ENCODE data around the gene RPL28. TPM values are rescaled to one million over a fixed set of nuclear protein-coding genes. Genes with fewer than 3 reads are reported as not detected.

Gene RPL28
- polyA plus RNA-seq, 3 donors, result 888 to 2,238 (median 2,131) TPM

DNA sequence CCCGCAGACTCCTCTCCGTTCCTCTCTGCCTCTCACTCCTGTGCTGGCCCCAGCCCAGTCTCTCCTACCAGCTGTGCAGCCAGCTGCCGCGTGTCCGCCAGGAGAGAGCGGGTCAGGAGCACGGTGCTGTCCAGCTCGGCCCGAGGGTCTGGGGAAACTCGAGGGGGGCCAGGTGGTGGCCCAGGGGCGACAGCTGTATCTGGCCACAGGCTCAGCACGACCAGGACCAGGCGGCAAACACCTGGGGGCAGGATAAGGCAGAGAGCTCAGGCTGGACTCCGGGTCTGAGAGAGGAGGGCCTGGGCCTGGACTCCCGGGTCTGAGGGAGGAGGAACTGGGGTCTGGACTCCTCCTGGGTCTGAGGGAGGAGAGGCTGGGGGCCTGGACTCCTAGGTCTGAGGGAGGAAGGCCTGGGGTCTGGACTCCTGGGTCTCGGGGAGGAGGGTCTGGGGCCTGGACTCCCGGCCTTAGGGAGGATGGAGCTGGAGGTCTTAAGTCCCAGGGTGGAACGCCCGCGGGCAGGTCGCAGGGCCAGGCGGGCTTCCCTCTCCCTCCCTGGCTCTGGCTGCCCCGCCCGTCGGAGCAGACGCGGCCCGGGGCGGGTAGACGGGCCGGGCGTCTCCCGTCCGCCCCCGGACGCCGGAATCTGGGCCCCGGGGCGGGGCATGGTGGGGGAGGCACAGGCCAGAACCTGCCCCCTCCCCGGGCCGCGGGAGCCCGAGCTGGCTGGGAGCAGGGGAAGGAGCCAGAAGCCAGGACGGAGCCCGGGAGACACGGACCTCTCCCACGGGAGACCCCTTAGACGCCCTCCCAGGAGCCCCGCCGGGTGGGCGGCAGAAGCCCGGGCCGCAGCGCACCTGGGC is 16.8 kb upstream of the RPL28 start:
- no peak overlapping the region for H3K27ac ChIP-seq (ENCODE audit: low read depth, low read length)

DNA sequence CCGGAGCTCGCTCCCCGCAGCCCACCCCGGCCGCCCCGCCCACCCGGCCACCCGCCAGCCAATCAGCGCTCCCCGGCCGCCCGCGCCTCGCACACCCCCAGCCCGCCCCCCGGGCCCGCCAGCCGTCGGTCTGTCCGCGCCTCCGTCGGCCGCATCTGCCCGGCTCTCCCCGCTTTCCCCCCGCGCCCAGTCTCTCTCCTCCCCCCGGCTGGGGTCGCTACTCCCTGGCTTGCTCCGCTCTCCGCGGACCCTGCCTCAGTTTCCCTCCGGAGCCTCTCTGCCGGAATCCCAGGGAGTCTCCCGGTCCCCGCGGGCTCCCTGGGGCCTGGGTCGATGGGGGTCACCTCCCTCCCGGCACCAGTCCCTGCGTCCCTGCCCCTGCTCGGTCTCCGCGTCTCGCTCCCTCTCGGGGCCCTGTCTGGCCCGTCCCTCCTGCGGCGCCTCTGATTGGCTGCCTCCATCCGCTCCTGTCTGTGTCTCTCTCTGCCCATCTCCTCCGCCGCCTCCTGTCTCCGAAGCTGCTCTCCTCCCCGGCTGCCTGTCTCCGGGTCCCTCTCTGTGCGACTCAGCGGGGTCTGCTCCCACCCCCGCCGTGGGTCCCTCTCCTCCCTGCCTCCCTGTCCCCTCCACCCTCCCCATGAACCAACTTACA is 16.0 kb upstream of the RPL28 start:
- H3K27ac ChIP-seq (ENCODE audit: low read depth, low read length), result no peak overlapping the region

More for the DNA sequence above, 16.8 kb upstream of the RPL28 start:
- WGBS, 3 donors, result 13 to 21% (median 14%) methylated on average over 26 to 52 of the region's 54 CpGs

GRCh38 chr19:55370305-55370988 is 15.3 kb upstream of the RPL28 start, which contains the start of gene IL11:
IL11 (minus strand) TSS chr19:55370463; CDS start chr19:55370310, 153 bp downstream.
- no peak within 1 kb of the TSS for H3K27ac ChIP-seq (ENCODE audit: low read depth, low read length)
- 4 to 9% (median 8%) methylated on average over 32 of the region's 32 CpGs for WGBS, 3 donors

More for the DNA sequence above, 16.0 kb upstream of the RPL28 start:
- WGBS, 3 donors, result 1 to 2% (median 2%) methylated on average over 27 to 58 of the region's 59 CpGs

- H3K27ac ChIP-seq (ENCODE audit: low read depth, low read length), result no peak overlapping the region
- WGBS, 3 donors, result 33 to 39% (median 38%) methylated on average over 24 of the region's 24 CpGs
These were observed 13.2 kb upstream of the RPL28 start for GRCh38 chr19:55372316-55373081.

DNA sequence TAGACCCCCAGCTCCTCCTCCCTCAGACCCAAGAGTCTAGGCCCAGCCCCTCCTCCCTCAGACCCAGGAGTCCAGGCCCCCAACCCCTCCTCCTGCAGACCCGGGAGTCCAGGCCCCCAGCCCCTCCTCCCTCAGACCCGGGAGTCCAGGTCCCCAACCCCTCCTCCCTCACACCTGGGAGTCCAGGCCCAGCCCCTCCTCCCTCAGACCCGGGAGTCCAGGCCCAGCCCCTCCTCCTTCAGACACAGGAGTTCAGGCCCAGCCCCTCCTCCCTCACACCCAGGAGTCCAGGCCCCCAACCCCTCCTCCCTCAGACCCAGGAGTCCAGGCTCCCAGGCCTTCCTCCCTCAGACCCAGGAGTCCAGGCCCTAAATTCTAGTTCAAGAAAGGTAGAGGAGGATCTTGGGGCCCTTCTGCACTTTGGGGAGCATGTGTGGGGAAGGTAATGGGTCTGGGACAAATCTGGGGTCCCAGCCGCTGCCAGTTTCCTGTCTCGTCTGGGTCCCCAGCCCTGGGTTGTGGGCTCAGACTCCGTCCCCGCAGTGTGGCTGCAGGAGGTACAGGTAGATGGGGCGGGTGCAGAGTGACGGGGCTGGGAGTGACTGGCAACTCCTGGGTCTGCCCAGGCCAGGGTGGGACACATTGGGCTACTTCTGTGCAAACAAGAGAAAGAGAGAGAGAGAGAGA is 12.3 kb upstream of the RPL28 start:
- 43 to 61% (median 56%) methylated on average over 9 of the region's 9 CpGs for WGBS, 3 donors
- H3K27ac ChIP-seq (ENCODE audit: low read depth, low read length), result no peak overlapping the region

- no peak overlapping the region for H3K27ac ChIP-seq (ENCODE audit: low read depth, low read length)
- WGBS, 3 donors, result 6 to 15% (median 12%) methylated on average over 23 to 31 of the region's 31 CpGs
These were observed 11.6 kb upstream of the RPL28 start for GRCh38 chr19:55373993-55374757.

GRCh38 chr19:55376241-55376933 is 9.3 kb upstream of the RPL28 start, which contains the start of gene TMEM190:
TMEM190 (plus strand) TSS chr19:55376826; CDS start chr19:55376854, 28 bp downstream.
- WGBS, 3 donors, result 26 to 55% (median 52%) methylated on average over 21 of the region's 21 CpGs
- no peak within 1 kb of the TSS for H3K27ac ChIP-seq (ENCODE audit: low read depth, low read length)

DNA sequence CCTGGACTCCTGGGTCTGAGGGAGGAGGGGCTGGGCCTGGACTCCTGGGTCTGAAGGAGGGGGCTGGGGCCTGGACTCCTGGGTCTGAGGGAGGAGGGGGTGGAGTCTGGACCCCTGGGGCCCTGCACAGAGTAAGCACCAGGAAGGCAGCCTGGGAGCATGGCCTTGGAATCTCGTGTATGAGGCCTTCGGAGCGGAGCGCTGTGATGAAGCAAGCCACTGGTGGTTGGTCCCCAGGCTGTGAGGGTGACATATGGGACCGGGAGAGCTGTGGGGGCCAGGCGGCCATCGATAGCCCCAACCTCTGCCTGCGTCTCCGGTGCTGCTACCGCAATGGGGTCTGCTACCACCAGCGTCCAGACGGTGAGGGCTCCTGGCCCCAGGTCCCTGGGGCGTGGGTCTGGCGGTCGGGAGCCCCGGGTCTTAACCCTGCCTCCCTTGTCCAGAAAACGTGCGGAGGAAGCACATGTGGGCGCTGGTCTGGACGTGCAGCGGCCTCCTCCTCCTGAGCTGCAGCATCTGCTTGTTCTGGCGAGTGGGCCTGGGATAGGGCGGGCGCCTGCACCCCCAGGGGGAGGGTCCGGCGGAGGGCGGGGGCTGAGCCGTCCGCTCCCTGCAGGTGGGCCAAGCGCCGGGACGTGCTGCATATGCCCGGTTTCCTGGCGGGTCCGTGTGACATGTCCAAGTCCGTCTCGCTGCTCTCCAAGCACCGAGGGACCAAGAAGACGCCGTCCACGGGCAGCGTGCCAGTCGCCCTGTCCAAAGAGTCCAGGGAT is 8.2 kb upstream of the RPL28 start:
- WGBS, 3 donors, result 23 to 29% (median 25%) methylated on average over 39 to 43 of the region's 43 CpGs
- H3K27ac ChIP-seq (ENCODE audit: low read depth, low read length), result no peak overlapping the region

DNA sequence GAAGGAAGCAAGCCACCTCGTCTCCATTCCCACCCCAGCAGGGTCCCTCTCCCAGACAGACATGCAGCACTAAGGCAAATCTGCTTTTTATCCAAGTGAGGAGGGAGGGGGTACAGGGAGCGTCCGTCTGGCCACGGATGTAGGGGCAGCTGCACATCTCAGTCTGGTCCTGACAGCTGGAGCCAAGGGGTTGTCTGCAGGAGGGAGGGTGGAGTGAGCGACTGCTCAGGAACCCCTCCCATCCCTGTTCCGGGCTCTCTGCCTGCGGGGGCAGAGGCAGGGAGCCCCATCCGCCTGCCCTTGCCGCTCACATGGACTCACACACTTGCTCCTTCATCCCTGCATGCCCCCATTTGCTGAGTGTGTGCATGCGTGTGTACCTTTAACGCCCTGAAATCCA is 6.6 kb upstream of the RPL28 start:
- 73 to 89% (median 81%) methylated on average over 8 to 11 of the region's 11 CpGs for WGBS, 3 donors
- no peak overlapping the region for H3K27ac ChIP-seq (ENCODE audit: low read depth, low read length)

DNA sequence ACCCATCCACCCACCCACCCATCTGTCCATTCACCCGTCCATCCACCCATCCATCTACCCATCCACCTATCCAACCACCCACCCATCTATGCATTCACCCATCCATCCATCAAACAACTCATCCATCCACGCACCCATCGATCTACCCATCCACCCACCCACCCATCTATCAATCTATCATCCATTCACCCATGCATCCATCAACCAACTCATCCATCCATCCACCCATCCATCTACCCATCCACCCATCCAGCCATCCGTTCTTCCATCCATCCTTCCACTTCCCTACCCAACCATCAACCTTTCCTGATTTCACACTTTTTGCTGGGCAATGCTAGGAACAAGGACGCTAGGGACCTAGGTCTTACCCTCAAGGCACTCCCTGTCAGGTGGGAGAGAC is 3.7 kb upstream of the RPL28 start:
- no peak overlapping the region for H3K27ac ChIP-seq (ENCODE audit: low read depth, low read length)
- WGBS, 3 donors, result 97 to 100% (median 98%) methylated on average over 5 of the region's 5 CpGs

DNA sequence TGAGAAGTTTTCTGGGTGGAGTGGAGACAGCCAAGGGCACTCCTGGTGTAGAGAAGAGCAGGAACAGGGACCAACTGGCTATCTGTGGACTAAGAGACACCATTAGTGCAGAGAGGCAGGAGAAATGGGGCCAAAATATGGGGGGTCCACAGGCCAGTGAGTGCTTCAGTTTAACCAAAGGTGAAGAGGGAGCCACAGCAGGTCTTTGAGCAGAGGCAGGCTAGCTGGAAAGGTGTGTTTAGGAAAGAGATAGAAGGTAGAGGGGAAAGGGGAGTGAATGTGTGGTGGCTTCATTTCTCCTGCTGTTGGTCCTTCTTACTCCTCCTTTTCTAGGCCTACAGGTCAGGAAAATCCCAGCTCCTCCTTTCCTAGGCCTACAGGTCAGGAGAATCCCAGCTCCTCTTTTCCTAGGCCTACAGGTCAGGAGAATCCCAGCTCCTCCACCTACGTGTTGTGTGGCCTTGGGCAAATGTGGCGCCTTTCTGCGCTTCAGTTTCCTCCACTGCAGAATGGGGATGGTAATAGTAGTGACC is 3.1 kb upstream of the RPL28 start:
- 88 to 100% (median 97%) methylated on average over 3 of the region's 3 CpGs for WGBS, 3 donors

GRCh38 chr19:55383279-55384130 is 2.2 kb upstream of the RPL28 start:
- WGBS, 3 donors, result 4% methylated on average over 74 to 88 of the region's 88 CpGs
- no peak overlapping the region for H3K27ac ChIP-seq (ENCODE audit: low read depth, low read length)

More for the DNA sequence above, 3.1 kb upstream of the RPL28 start:
- H3K27ac ChIP-seq (ENCODE audit: low read depth, low read length), result no peak overlapping the region

DNA sequence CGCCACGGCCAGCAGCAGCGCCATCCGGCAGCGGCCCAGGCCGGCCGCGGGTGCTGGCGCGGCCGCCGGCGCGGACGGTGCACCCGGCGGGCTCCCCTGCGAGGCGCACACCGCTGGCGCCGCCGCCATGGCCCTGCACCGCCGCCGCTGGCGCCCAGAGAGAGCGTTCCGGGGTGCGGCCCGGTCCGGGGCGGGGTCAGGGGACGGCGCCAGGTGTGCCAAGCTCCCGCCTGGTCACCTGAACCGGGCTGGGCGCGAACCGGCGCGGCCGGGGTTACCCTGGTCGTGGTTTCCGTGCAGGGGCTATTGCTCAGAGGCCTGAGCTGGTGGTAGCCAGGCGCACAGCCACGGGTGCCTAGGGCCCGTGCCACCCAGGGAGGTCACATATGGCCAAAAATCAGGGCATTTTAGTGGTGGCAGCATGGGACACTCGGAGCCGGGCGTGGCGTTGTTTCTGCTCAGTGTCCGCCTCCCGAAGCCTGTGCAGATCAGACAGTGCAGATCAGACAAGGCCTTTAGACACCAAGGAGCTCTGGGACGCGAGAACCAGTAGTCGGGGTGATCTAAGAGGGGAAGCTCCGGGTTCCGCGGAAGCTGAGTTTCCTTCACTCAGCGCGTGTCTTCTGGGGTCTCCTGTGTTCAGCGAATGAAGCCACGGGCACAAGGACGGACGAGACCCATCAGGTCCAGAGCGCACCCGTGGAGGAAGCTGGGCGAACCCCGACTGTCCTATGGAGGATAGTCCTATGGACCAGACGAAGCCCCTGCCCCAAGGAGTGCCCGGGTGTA is 1.4 kb upstream of the RPL28 start, which contains the start of gene TMEM238:
TSS of gene TMEM238 (minus strand) at position 162 of the 789 bp plus-strand sequence. CDS start at position 129, 33 bp downstream.
- peak within 1 kb of the TSS; percentile 12 for H3K27ac ChIP-seq (ENCODE audit: low read depth, low read length)
- whole genome bisulfite sequencing, 3 donors, result 11 to 17% (median 16%) methylated on average over 71 to 72 of the region's 72 CpGs

Data from adipose tissue (tissue), 3 donors.